ENCODE data around the gene EFCAB12.

DNA sequence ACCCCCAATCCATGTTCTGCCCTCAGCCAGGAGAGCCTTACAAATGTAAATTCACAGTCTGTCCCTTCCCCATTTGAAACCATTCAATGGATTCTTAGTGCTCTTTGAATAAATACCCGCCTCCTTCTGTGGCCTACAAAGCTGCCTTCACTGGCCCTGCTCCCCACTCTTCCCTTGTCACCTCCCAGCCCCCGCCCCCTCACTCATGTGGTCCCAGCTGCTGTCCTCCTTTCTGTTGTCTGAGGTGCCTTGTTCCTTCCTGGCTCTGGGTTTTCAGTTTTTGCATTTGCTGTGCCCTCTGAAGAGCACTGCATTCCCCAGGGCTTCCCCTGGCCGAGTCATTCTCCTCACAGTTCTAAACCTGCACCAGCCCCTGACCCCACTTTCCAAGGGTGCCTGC lies 3.2 kb downstream of the EFCAB12 start:
- TF ChIP-seq CTCF (IDR thresholded peaks at IDR 0.05; ENCODE audit: low read depth, low read length) (no peak), EZH2phosphoT487 (IDR thresholded peaks at IDR 0.05; ENCODE audit: low read depth) (no peak)
